KMS-11 (cell line): ENCODE measurements around the gene LTBP2.

Experiments
- H2AFZ ChIP-seq: fragments of 200-600 bp; sonication (generic); 2 replicates; pipeline ENCODE4 v1.6.1; 2016; ENCODE audit warnings: antibody characterized with exemption, mixed run types, low read depth
- H3K27ac ChIP-seq: fragments of 200-600 bp; sonication (generic); 2 replicates; pipeline ENCODE4 v1.6.1; 2016; ENCODE audit warnings: mild to moderate bottlenecking, mixed run types
- H3K27me3 ChIP-seq: fragments of 200-600 bp; sonication (generic); 2 replicates; pipeline ENCODE4 v1.6.1; 2017; ENCODE audit warnings: mild to moderate bottlenecking, low read depth, mixed run types, moderate library complexity; ENCODE audit not compliant: insufficient read depth
- H3K36me3 ChIP-seq: fragments of 200-600 bp; sonication (generic); 2 replicates; pipeline ENCODE4 v1.6.1; 2017; ENCODE audit warnings: mild to moderate bottlenecking, mixed run types; ENCODE audit not compliant: insufficient read depth
- H3K4me1 ChIP-seq: fragments of 200-600 bp; sonication (generic); 2 replicates; pipeline ENCODE4 v1.6.1; 2016; ENCODE audit warnings: mild to moderate bottlenecking, low read depth, mixed run types; ENCODE audit not compliant: poor library complexity, severe bottlenecking
- H3K4me2 ChIP-seq: fragments of 200-600 bp; sonication (generic); 2 replicates; pipeline ENCODE4 v1.7.0; 2016; ENCODE audit warnings: mild to moderate bottlenecking, mixed run types
- H3K4me3 ChIP-seq: fragments of 200-600 bp; sonication (generic); IDR thresholded peaks from 2 replicates; pipeline ENCODE4 v1.6.1; 2017; ENCODE audit warnings: low read depth, low read length, mixed read lengths; ENCODE audit not compliant: insufficient read depth
- H3K79me2 ChIP-seq: fragments of 200-600 bp; sonication (generic); 2 replicates; pipeline ENCODE4 v1.6.1; 2016; ENCODE audit warnings: low read depth, mixed run types; ENCODE audit not compliant: insufficient read depth
- H3K9ac ChIP-seq: fragments of 200-600 bp; sonication (generic); 2 replicates; pipeline ENCODE4 v1.6.1; 2016; ENCODE audit warnings: mild to moderate bottlenecking, mixed run types
- H4K20me1 ChIP-seq: fragments of 200-600 bp; sonication (generic); 2 replicates; pipeline ENCODE4 v1.6.1; 2016; ENCODE audit warnings: mild to moderate bottlenecking, mixed run types; ENCODE audit not compliant: insufficient read depth
- CTCF ChIP-seq: fragments of 200-600 bp; sonication (generic); conservative IDR thresholded peaks from 2 replicates; pipeline ENCODE4 v1.6.1; 2017; ENCODE audit warnings: low read depth, mild to moderate bottlenecking, antibody characterized with exemption, low read length, moderate library complexity, mixed read lengths

The LTBP2 gene

GRCh38 chr14:74567219-74567618 is 44.8 kb downstream of the LTBP2 start:
- H3K4me1 ChIP-seq, result peaks cover 9% of the 10 kb centered on the region
- H2AFZ ChIP-seq, result no peak overlapping the region
- no peak for TF ChIP-seq CTCF
- H3K4me3 ChIP-seq, result no peak overlapping the region
- H3K9ac ChIP-seq, result no peak overlapping the region
- H3K79me2 ChIP-seq, result no peaks in the 10 kb centered on the region
- H4K20me1 ChIP-seq, result no peaks in the 10 kb centered on the region
- no peak overlapping the region for H3K4me2 ChIP-seq
- no peaks in the 10 kb centered on the region for H3K27me3 ChIP-seq
- H3K27ac ChIP-seq, result no peak overlapping the region
- no peaks in the 10 kb centered on the region for H3K36me3 ChIP-seq

GRCh38 chr14:74566174-74567141 is 45.6 kb downstream of the LTBP2 start:
- TF ChIP-seq CTCF, result no peak
- no peak overlapping the region for H3K9ac ChIP-seq
- H3K4me3 ChIP-seq, result no peak overlapping the region
- no peaks in the 10 kb centered on the region for H4K20me1 ChIP-seq
- H3K27ac ChIP-seq, result no peak overlapping the region
- H3K4me1 ChIP-seq, result peaks cover 2% of the 10 kb centered on the region
- no peaks in the 10 kb centered on the region for H3K79me2 ChIP-seq
- H3K36me3 ChIP-seq, result no peaks in the 10 kb centered on the region
- H2AFZ ChIP-seq, result no peak overlapping the region
- H3K27me3 ChIP-seq, result no peaks in the 10 kb centered on the region
- no peak overlapping the region for H3K4me2 ChIP-seq

GRCh38 chr14:74563586-74564159 is 48.4 kb downstream of the LTBP2 start:
- Histone ChIP-seq H3K36me3 (no peaks in the 10 kb centered on the region), H3K4me1 (no peaks in the 10 kb centered on the region), H2AFZ (no peak overlapping the region), H3K27ac (no peak overlapping the region), H3K4me3 (no peak overlapping the region), H3K9ac (no peak overlapping the region), H4K20me1 (no peaks in the 10 kb centered on the region), H3K27me3 (no peaks in the 10 kb centered on the region), H3K4me2 (no peak overlapping the region), H3K79me2 (no peaks in the 10 kb centered on the region)
- TF ChIP-seq CTCF, result no peak

GRCh38 chr14:74563233-74563585 is 48.8 kb downstream of the LTBP2 start:
- no peak overlapping the region for H3K4me3 ChIP-seq
- H3K27ac ChIP-seq, result no peak overlapping the region
- H3K27me3 ChIP-seq, result no peaks in the 10 kb centered on the region
- H3K79me2 ChIP-seq, result no peaks in the 10 kb centered on the region
- no peak overlapping the region for H3K9ac ChIP-seq
- no peak overlapping the region for H2AFZ ChIP-seq
- H3K4me2 ChIP-seq, result no peak overlapping the region
- H4K20me1 ChIP-seq, result no peaks in the 10 kb centered on the region
- no peaks in the 10 kb centered on the region for H3K36me3 ChIP-seq
- no peaks in the 10 kb centered on the region for H3K4me1 ChIP-seq
- no peak for TF ChIP-seq CTCF
